Vagina (tissue), 2 donors: ENCODE results near the gene LCE1B.

Experiments used
- POLR2A ChIP-seq, 2 donors: fragments of 450-650 bp; IDR thresholded peaks; one replicate each; pipeline ENCODE4 v1.6.1; 2017; ENCODE audit warnings: antibody characterized with exemption in 2 of 2, mild to moderate bottlenecking in 2 of 2, moderate library complexity in 2 of 2
- POLR2AphosphoS5 ChIP-seq, 2 donors: sonication (generic); formaldehyde crosslinking; IDR thresholded peaks; one replicate each; pipeline ENCODE4 v1.9.0; 2017; ENCODE audit warnings: antibody characterized with exemption in 2 of 2, mild to moderate bottlenecking in 2 of 2, low read depth in 1 of 2; ENCODE audit not compliant: insufficient read depth in 1 of 2
- TF ChIP-seq, protein P1 (sequence below), 3 experiments: fragments of 450-650 bp in 2 of 3; fragments of 200-600 bp in 1 of 3; sonication (generic) in 1 of 3; IDR thresholded peaks; one replicate each; pipeline ENCODE4 v1.5.1; 2017 to 2019; ENCODE audit warnings: antibody characterized with exemption in 3 of 3, mild to moderate bottlenecking in 2 of 3, moderate library complexity in 2 of 3

DNA sequence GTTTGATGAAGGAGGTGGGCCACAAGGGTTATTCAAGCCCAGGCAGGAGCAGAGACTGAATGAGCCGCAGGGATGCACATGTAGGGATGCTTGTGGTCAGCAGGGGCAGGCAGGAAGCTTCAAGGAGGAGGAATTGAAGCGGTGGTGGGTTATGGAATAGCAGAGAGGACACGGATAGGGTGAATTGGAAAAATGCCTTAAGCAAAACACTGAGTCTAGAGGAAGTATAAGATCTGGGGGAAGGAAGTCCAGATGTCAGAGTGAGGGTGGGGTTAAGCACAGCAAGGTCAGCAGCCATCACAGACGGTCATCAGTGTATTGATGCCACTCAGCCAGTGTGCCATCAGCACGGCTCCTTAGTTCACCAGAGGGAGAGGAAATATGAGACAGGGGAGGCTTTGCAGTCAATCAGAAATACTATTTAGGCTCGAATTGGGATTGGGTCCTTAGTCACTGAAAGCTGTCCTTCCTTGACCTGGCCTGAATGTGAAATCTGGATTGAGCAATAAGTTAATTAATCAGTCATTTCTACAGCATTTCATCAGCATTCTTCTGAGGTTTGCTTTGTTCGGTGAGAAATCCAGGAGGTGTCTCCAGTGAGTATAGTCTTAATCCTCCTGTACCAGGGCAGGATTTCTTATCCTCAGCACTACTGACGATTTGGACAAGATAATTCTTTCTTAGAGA lies 42.8 kb upstream of the LCE1B start:
- TF ChIP-seq, protein P1, sequence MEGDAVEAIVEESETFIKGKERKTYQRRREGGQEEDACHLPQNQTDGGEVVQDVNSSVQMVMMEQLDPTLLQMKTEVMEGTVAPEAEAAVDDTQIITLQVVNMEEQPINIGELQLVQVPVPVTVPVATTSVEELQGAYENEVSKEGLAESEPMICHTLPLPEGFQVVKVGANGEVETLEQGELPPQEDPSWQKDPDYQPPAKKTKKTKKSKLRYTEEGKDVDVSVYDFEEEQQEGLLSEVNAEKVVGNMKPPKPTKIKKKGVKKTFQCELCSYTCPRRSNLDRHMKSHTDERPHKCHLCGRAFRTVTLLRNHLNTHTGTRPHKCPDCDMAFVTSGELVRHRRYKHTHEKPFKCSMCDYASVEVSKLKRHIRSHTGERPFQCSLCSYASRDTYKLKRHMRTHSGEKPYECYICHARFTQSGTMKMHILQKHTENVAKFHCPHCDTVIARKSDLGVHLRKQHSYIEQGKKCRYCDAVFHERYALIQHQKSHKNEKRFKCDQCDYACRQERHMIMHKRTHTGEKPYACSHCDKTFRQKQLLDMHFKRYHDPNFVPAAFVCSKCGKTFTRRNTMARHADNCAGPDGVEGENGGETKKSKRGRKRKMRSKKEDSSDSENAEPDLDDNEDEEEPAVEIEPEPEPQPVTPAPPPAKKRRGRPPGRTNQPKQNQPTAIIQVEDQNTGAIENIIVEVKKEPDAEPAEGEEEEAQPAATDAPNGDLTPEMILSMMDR (IDR thresholded peaks at IDR 0.05), result no peak
- no peak for TF ChIP-seq POLR2A (IDR thresholded peaks at IDR 0.05)
- TF ChIP-seq POLR2AphosphoS5 (IDR thresholded peaks at IDR 0.05; ENCODE audit: insufficient read depth in 1 of 2, low read depth in 1 of 2), result no peak
